Measurements from ENCODE around the gene DGKH.

DGKH gene

DNA sequence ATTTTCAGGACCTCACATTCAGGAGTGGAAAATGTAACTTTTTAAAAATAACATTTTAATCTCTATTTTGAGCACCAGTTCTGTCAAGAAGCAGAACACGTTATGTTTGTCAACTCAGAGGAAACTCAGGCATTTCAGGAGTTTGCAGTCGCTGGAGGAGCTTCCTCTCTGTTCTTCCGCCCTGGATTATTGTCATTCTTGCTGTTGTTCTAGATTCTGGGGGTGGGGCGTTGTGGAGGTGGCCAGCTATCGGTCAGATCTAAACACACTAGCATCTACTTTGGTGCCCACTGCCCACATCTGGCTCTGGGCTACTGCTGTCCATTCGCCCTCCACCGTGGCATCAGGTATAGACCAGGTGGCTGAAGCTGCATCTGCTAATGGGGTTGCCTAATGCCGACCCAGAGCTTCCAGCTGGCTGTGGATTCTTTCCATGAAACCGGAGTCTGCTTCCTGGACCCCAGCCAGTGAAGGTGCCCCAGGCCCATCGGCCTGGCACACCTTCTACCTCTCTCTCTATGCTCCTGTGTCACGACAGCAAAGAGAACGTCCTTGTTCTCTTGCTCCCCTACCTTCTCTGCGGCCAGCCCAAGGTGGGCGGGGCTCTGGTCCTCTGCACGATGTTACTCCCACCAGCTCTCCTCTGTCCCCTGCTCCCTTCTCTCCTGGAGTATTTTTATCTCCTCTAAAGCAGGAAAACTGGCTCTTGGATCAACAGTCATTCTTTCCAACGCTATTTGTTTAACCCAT lies 36.7 kb upstream of the DGKH start:
- TF ChIP-seq CTCF (IDR thresholded peaks at IDR 0.05; ENCODE audit: low read depth, low read length), result no peak
- no peak overlapping the region for H3K4me3 ChIP-seq (ENCODE audit: low read depth, low read length)

- H3K4me3 ChIP-seq (ENCODE audit: low read depth, low read length), result no peak overlapping the region
- TF ChIP-seq CTCF (IDR thresholded peaks at IDR 0.05; ENCODE audit: low read depth, low read length), result no peak
Observed at GRCh38 chr13:42014119-42014518, 34.3 kb upstream of the DGKH start.

DNA sequence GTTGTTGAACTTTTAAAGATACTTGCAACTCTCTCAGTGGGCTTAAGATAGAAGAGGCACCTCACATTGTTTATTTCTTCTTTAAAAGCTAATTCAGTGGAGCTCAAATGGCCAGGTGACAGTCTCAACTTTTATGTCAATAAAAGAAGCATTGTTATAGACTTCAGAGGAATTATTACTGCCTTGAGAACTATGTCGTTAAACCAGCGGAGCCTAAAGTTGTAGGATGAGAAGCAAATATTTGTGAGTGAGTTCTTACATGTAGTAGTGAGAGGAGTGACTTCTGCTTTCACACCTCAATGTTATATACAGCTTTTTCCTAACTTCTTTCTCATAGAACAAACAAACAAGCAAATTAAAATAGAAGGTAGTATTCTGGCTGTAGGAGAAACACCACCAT lies 31.2 kb upstream of the DGKH start:
- H3K4me3 ChIP-seq (ENCODE audit: low read depth, low read length), result no peak overlapping the region
- no peak for TF ChIP-seq CTCF (IDR thresholded peaks at IDR 0.05; ENCODE audit: low read depth, low read length)

DNA sequence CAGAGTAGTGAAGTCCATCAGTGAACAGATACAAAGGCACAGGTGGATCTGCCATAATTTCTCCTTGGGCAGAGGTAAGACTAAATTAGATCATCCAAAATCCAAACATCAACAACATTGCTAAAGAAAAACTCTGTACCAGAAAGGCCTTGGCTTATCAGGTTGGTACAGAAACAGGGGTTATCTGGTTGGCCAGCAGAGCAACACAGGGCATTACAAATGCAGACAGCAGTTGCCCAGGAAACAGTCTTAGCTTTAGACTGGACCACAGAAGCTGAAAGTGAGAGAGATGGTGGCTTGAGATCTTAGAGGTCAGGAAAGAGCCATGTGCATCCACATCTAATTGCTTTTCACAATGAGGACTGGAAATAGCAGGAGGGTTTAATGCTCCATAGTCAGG lies 26.6 kb upstream of the DGKH start:
- H3K4me3 ChIP-seq (ENCODE audit: low read depth, low read length), result no peak overlapping the region
- TF ChIP-seq CTCF (IDR thresholded peaks at IDR 0.05; ENCODE audit: low read depth, low read length), result no peak

- no peak for TF ChIP-seq CTCF (IDR thresholded peaks at IDR 0.05; ENCODE audit: low read depth, low read length)
- H3K4me3 ChIP-seq (ENCODE audit: low read depth, low read length), result no peak overlapping the region
Observed at GRCh38 chr13:42022336-42022735, 26.1 kb upstream of the DGKH start.

- no peak overlapping the region for H3K4me3 ChIP-seq (ENCODE audit: low read depth, low read length)
- no peak for TF ChIP-seq CTCF (IDR thresholded peaks at IDR 0.05; ENCODE audit: low read depth, low read length)
Observed at GRCh38 chr13:42022796-42023493, 25.5 kb upstream of the DGKH start.

- no peak overlapping the region for H3K4me3 ChIP-seq (ENCODE audit: low read depth, low read length)
- TF ChIP-seq CTCF (IDR thresholded peaks at IDR 0.05; ENCODE audit: low read depth, low read length), result no peak
Observed at GRCh38 chr13:42027286-42027685, 21.2 kb upstream of the DGKH start.
